Measurements from ENCODE around the gene SEZ6.

SEZ6 gene

GRCh38 chr17:29049541-29050145 lies 43.8 kb upstream of the SEZ6 start:
- Histone ChIP-seq H3K9me3 (ENCODE audit: control insufficient read depth, insufficient read depth, low read depth, low read length) (no peaks in the 10 kb centered on the region), H3K4me1 (ENCODE audit: control insufficient read depth, insufficient read depth, low read length) (peaks cover 8% of the 10 kb centered on the region), H3K4me3 (ENCODE audit: low read depth, low read length) (no peak overlapping the region), H3K36me3 (ENCODE audit: control insufficient read depth in 2 of 2, insufficient read depth in 1 of 2, low read length in 2 of 2) (no peaks in the 10 kb centered on the region), H3K27ac (ENCODE audit: extremely low read depth, low read depth, low read length) (no peak overlapping the region)
- TF ChIP-seq ZNF366 (tag by site-specific recombination; conservative IDR thresholded peaks at IDR 0.05) (peak; percentile 32; the same call in 1 of the 2 replicates), ZNF138 (tag by site-specific recombination; IDR thresholded peaks at IDR 0.05; ENCODE audit: borderline replicate concordance) (no peak)
- ChIA-PET POLR2A (no interaction called here), CTCF (interaction anchor here (1.1 to 3.2 kb wide), 2 partner anchors 28 to 84 kb away, joined by 4 to 12 read pairs; no protein-coding TSS in a partner anchor)

DNA sequence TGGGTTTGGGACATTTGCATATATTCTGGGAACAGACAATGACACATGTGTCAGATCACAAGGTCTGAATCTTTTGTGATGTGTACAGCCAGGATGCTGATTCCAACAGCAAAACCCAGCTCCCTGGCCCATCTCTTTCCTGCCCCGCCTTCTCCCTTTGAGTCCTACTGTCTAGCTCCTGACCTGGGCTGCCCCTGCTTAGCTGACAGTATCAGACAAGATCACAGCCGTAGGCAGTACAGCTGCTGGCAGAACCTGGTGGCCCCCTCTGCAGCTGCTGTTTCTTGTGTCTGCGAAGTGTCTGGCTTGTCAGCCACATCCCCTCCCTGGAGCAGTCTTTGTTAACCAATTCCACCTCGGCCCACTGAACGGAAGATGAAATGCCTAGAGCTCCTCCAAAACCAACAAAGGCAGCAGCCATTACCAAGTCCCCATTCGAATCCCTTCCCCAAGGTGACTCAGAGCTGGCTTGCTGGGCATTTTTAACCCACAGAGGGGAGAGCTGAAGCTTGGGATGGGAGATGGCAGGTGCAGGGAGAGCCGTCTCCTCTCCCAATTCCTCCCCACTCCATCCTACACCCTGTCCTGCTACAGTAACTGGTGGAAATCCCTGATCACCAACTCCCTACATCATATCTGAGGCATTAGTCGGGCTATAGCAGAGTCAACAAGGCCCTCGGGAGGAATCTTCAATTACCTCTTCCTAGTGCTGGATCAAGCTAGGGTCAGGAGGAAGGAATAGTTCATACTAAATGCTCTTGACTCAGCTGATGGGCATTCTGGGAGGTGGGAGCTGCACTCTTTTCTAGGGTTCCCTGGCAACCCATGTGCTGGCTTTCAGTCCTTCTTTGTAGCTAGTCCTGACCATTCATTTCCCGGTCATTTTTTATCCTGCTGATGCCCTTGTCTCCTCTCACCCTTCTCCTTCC lies 42.9 kb upstream of the SEZ6 start:
- no peak overlapping the region for H3K4me3 ChIP-seq (ENCODE audit: low read depth, low read length)
- TF ChIP-seq ZBTB20 (tag by site-specific recombination; IDR thresholded peaks at IDR 0.05) (peak; percentile 8; the same call in 1 of the 2 replicates), WT1 (tag by site-specific recombination; IDR thresholded peaks at IDR 0.05) (0 out of 2 replicates have a peak, but pooled peaks have one; percentile 24), EGR2 (tag by site-specific recombination; IDR thresholded peaks at IDR 0.05; ENCODE audit: low read depth) (no peak), ZNF600 (tag by site-specific recombination; IDR thresholded peaks at IDR 0.05) (0 out of 2 replicates have a peak, but pooled peaks have one; percentile 33)
- no peaks in the 10 kb centered on the region for H3K36me3 ChIP-seq (ENCODE audit: control insufficient read depth in 2 of 2, insufficient read depth in 1 of 2, low read length in 2 of 2)
- H3K4me1 ChIP-seq (ENCODE audit: control insufficient read depth, insufficient read depth, low read length), result peaks cover 8% of the 10 kb centered on the region
- no peaks in the 10 kb centered on the region for H3K9me3 ChIP-seq (ENCODE audit: control insufficient read depth, insufficient read depth, low read depth, low read length)
- CTCF ChIA-PET, result interaction anchor here (0.6 to 3.2 kb wide), 6 partner anchors 24 to 96 kb away, joined by 3 to 22 read pairs (median 8); no protein-coding TSS in a partner anchor
- H3K27ac ChIP-seq (ENCODE audit: extremely low read depth, low read depth, low read length), result no peak overlapping the region
- POLR2A ChIA-PET, result interaction anchor here (1.2 to 1.6 kb wide), 2 partner anchors 14 to 97 kb away, joined by 4 to 5 read pairs; partner anchors contain the start of gene PHF12

GRCh38 chr17:29046473-29046839 lies 40.6 kb upstream of the SEZ6 start:
- CTCF ChIA-PET, result interaction anchor here (0.8 to 2.5 kb wide), 2 partner anchors 64 to 65 kb away, joined by 3 to 11 read pairs; no protein-coding TSS in a partner anchor
- Histone ChIP-seq H3K27ac (ENCODE audit: extremely low read depth, low read depth, low read length) (no peak overlapping the region), H3K9me3 (ENCODE audit: control insufficient read depth, insufficient read depth, low read depth, low read length) (no peaks in the 10 kb centered on the region), H3K4me1 (ENCODE audit: control insufficient read depth, insufficient read depth, low read length) (peaks cover 13% of the 10 kb centered on the region), H3K4me3 (ENCODE audit: low read depth, low read length) (no peak overlapping the region), H3K36me3 (ENCODE audit: control insufficient read depth in 2 of 2, insufficient read depth in 1 of 2, low read length in 2 of 2) (no peaks in the 10 kb centered on the region)
- POLR2A ChIA-PET, result no interaction called here
- TF ChIP-seq ZNF624 (tag by site-specific recombination; IDR thresholded peaks at IDR 0.05), result no peak
- TF ChIP-seq ZSCAN30 (tag by site-specific recombination; IDR thresholded peaks at IDR 0.05), result no peak
- no peak for TF ChIP-seq ZSCAN16 (tag by site-specific recombination; IDR thresholded peaks at IDR 0.05)
- TF ChIP-seq ZNF626 (tag by site-specific recombination; IDR thresholded peaks at IDR 0.05), result no peak
- no peak for TF ChIP-seq ZNF585B (tag by site-specific recombination; IDR thresholded peaks at IDR 0.05)
- no peak for TF ChIP-seq ZNF580 (tag by site-specific recombination; IDR thresholded peaks at IDR 0.05)
- TF ChIP-seq, protein P1, sequence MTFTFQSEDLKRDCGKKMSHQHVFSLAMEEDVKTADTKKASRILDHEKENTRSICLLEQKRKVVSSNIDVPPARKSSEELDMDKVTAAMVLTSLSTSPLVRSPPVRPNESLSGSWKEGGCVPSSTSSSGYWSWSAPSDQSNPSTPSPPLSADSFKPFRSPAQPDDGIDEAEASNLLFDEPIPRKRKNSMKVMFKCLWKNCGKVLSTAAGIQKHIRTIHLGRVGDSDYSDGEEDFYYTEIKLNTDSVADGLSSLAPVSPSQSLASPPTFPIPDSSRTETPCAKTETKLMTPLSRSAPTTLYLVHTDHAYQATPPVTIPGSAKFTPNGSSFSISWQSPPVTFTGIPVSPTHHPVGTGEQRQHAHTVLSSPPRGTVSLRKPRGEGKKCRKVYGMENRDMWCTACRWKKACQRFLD (tag by site-specific recombination; IDR thresholded peaks at IDR 0.05), result no peak

GRCh38 chr17:29045734-29046472 lies 40.1 kb upstream of the SEZ6 start:
- no peaks in the 10 kb centered on the region for H3K9me3 ChIP-seq (ENCODE audit: control insufficient read depth, insufficient read depth, low read depth, low read length)
- POLR2A ChIA-PET, result no interaction called here

More at GRCh38 chr17:29045734-29046472, 40.1 kb upstream of the SEZ6 start:
- CTCF ChIA-PET, result no interaction called here
- Histone ChIP-seq H3K4me1 (ENCODE audit: control insufficient read depth, insufficient read depth, low read length) (peaks cover 13% of the 10 kb centered on the region), H3K36me3 (ENCODE audit: control insufficient read depth in 2 of 2, insufficient read depth in 1 of 2, low read length in 2 of 2) (no peaks in the 10 kb centered on the region), H3K27ac (ENCODE audit: extremely low read depth, low read depth, low read length) (no peak overlapping the region), H3K4me3 (ENCODE audit: low read depth, low read length) (no peak overlapping the region)
- TF ChIP-seq ZFHX2 (tag by site-specific recombination; conservative IDR thresholded peaks at IDR 0.05) (peak; percentile 73), ZNF645 (tag by site-specific recombination; IDR thresholded peaks at IDR 0.05) (no peak), EGR2 (tag by site-specific recombination; IDR thresholded peaks at IDR 0.05; ENCODE audit: low read depth) (peak; percentile 89)
